ENCODE data around the gene IL16.
A peak's percentile ranks its signal among the peaks of the same experiment; 100 is the strongest.
"Not testable (repeated sequence)": the region's sequence is repeated elsewhere in the genome, so short reads cannot be mapped to it uniquely, and the experiment has no call there.

The IL16 gene

GRCh38 chr15:81196576-81197254 lies at the start of gene IL16:
Gene IL16, plus strand, starts transcription at chr15:81196879. Its CDS starts 28,521 bp downstream, at chr15:81225400.
- DNase-seq: no peak

GRCh38 chr15:81151389-81151788 lies 45.3 kb upstream of the IL16 start:
- DNase-seq: no peak

- no peak for DNase-seq
Observed at GRCh38 chr15:81152339-81152738, 44.3 kb upstream of the IL16 start.

GRCh38 chr15:81152799-81153198 lies 43.9 kb upstream of the IL16 start:
- no peak for DNase-seq

- peak; percentile 65 for DNase-seq
Observed at GRCh38 chr15:81155375-81156218, 41.1 kb upstream of the IL16 start.

- DNase-seq: no peak
Observed at GRCh38 chr15:81156324-81156723, 40.4 kb upstream of the IL16 start.

- no peak for DNase-seq
Observed at GRCh38 chr15:81157195-81157938, 39.3 kb upstream of the IL16 start.

- DNase-seq: no peak
Observed at GRCh38 chr15:81157939-81158223, 38.8 kb upstream of the IL16 start.

GRCh38 chr15:81158561-81158960 lies 38.1 kb upstream of the IL16 start:
- DNase-seq: not testable (repeated sequence)

- DNase-seq: peak; percentile 88
Observed at GRCh38 chr15:81160312-81161159, 36.1 kb upstream of the IL16 start.

- DNase-seq: no peak
Observed at GRCh38 chr15:81161160-81161673, 35.5 kb upstream of the IL16 start.

- no peak for DNase-seq
Observed at GRCh38 chr15:81161851-81162250, 34.8 kb upstream of the IL16 start.

- DNase-seq: no peak
Observed at GRCh38 chr15:81163961-81164800, 32.5 kb upstream of the IL16 start.

- no peak for DNase-seq
Observed at GRCh38 chr15:81165535-81165934, 31.1 kb upstream of the IL16 start.

- DNase-seq: no peak
Observed at GRCh38 chr15:81166636-81167305, 29.9 kb upstream of the IL16 start.

- no peak for DNase-seq
Observed at GRCh38 chr15:81168131-81168526, 28.6 kb upstream of the IL16 start.

- DNase-seq: no peak
Observed at GRCh38 chr15:81168644-81169043, 28.0 kb upstream of the IL16 start.

- DNase-seq: no peak
Observed at GRCh38 chr15:81170511-81170910, 26.2 kb upstream of the IL16 start.

- DNase-seq: no peak
Observed at GRCh38 chr15:81171286-81171685, 25.4 kb upstream of the IL16 start.

- no peak for DNase-seq
Observed at GRCh38 chr15:81174125-81174791, 22.4 kb upstream of the IL16 start.
